Colon (tissue), 2 donors: ENCODE results near the gene PPP2R5C.

Experiments used
- FAIRE-seq: peaks from 2 replicates; lab custom pipeline; 2012; peaks lifted over from hg19 to GRCh38; lab: Jason Lieb, UNC
- donor health status: control.
- donor health status: control.

Gene PPP2R5C

DNA sequence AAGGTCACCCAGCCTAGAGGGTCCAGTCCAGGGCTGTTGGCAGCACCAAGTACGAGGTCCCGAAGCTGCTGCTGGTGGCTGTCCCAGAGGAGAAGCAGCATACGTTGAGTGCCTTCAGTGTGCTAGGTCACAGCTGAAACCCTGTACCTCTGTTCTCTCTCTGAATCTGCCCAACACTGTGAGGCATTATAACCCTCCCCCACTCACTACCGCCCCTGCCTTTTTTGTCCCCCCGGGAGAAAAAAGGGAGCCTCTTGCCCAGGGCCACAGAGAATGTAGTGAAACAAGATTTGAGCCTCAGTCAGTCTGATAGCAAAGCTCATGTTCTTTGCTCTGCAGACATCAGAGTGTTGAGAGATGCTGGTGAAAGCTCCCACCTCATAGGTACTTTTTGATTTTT is 53.4 kb downstream of the PPP2R5C start:
- no peak for FAIRE-seq

DNA sequence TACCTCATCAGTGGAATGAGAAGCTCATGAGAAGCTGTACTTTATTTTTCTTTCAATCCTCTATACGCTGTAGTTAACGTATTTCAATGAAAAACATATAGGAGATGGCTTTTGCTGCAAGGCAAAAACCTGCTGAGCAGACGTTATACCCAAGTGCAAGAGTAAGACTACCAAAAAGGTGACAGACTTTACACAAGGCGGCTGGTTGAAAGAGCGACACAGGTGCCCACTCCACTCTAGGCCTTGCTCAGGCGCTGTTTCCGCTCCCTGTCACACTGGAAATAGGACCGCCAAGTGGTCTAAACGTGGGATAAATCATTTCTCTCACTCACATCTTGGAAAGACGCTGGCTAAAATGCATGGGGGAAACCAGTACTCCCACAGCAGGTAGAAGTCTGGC is 54.5 kb downstream of the PPP2R5C start:
- FAIRE-seq = no peak

DNA sequence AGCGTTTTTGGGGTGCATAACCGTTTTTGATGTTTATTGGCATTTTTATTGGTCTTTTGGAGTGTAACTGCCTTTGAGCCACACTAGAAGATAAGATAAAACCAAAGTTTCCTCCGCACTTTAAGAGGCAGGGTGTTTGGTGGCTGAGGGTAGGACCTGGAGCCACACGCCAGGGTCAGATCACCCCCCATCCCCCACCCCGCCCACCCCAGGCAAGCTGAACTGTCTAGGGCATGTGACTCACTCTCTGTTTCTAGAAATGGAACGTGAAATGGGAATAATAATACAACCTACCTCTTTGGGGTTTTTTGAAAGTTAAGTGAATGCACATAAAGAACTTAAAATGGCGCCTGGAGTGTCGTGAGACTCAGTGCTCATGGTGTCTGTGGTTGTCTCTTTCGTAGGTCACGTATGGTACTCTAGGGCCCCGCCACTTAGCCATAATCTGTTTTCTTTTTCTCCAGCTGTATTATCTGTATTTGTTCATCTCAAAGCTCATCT is 56.0 kb downstream of the PPP2R5C start:
- FAIRE-seq = no peak

GRCh38 chr14:101819251-101819990 is 57.9 kb downstream of the PPP2R5C start:
- no peak for FAIRE-seq

GRCh38 chr14:101820283-101820798 is 58.8 kb downstream of the PPP2R5C start:
- FAIRE-seq = no peak

DNA sequence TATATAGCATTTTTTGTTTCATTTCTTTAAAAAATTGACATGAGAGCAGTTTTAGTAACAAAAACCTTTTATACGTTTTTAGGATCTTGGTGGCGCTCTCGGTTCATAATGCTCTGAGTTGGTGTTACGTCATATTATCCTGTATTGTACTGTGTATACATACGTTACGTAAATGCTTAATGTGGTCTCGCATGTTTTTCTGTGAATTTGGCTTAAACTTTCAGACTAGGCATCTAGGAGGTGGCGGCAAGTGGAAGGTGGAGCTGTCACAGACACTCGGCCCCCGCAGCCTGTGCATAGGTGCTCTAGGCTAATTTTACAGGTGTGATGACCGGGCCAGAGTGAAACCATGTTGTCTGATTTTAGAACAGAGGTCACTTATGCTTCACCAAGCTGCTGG is 60.0 kb downstream of the PPP2R5C start:
- no peak for FAIRE-seq

DNA sequence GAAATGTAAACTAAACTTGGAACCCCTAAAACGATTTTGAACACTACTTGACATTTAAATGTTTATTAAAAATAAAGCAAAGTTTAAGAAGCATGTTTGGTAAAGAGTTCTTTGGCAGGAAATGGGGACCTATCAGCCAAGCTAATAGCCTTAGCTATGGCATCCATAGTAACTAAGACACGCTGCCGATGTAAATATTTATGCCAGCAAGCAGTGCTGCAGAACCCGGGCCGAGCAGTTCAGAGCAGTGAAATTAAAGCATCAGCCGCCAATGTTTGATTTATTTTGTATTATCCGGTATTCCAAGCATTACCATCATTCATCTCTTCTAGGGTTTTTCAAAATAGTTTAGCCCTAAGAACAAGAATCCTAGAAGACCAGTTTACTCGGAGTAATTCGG is 61.6 kb downstream of the PPP2R5C start:
- no peak for FAIRE-seq

DNA sequence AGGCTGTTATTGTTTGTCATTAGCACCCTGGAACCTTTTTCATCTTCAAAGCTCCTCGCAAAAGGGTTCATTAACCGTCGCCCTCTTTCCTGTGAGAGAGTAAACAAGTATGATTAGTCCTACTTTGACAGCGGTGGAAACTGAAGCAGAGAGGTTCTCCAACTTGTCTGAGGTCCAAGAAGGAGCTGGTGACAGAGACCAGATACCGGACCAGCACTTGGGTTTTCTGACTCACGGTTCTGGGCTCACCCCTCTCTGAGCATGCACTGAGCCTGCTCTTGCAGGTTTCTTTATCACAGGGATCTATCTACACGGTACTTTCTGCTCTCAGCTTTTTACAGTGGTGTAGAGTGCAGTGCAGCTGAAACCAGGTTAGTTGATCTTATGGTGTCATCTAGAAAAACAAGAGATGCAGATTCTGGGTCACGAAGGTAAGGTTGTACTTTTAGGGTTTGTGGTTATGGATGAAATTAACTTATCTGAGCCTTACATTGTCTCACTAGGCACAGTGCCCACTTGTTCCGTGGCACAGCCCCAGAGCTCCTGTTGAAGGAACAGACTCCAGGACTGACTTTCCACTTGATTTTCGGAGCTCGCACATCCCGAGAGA is 62.1 kb downstream of the PPP2R5C start:
- no peak for FAIRE-seq

GRCh38 chr14:101824339-101824727 is 62.8 kb downstream of the PPP2R5C start:
- no peak for FAIRE-seq

DNA sequence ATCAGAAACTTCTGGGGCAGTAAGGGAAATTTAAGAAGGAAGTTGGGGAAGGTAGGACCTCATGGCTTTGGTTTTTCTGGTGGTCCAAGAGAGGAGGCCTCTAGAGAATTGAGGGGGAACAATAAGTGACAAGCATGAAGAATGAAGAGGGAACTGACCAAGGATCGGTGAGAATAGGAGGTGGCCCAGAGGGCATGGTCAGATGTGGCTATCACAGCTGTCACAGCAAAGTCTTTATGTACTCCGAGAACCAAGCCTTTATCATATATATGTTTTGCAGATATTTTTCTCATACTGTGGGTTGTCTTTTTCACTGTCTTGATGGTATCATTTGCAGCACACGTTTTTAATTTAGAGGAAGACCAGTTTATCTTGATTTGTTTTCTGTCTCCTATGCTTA is 64.3 kb downstream of the PPP2R5C start:
- FAIRE-seq = no peak

DNA sequence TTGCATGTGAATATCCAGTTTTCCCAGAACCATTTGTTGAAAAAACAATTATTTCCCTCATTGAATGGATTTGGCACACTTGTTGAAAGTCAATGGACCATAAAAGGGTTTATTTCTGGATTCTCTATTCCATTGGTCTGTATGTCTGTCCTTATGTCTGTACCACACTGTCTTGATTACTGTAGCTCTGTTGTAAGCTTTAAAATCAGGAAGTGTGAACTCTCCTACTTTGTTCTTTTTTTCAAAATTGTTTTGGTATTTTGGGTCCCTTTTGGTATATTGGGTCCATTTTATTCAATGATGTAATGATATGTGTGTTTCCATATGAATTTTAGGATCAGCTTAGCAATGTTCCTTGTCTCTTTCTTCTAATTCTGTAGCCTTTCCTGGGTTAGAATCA is 64.8 kb downstream of the PPP2R5C start:
- FAIRE-seq = no peak

DNA sequence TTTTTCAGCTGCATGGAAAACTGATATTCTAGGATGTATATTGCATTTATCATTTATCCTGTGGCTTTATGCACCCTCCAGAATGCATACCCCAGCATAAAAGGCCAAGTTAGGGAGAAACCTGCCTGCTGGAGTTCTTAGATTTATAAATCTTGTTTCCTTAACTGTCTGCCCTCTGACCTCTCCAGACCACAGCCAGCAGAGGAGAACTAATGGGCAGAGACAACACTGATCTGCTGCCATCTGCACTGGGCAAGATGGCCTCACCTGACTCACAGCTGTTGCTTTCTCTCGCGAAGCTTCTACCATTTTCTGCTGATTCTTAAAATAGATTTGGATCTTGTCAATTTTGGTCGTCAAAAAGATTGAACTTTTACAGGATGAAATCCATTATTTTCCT is 65.8 kb downstream of the PPP2R5C start:
- no peak for FAIRE-seq

- no peak for FAIRE-seq
These were observed 66.5 kb downstream of the PPP2R5C start for GRCh38 chr14:101828046-101828445.

GRCh38 chr14:101830271-101830670 is 68.8 kb downstream of the PPP2R5C start:
- no peak for FAIRE-seq

DNA sequence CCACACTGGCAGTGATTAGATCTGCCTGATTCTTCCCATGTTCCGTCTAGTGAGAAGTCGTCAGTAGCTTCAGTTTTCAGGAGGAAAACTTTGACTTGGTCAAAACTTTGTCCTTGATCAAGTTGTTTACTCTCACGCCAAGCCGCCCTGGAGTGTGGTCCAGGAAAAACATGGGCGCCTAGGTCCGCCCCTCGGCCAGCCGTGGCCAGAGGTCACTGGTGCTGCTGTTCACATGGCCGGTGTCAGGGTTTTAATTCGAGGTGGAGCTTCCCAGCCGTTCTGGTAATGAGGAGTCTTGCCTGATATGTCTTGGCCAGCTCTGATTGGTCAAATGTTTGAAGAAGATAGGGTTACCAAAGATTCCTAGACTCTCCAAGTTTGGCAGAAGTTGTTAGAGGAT is 71.5 kb downstream of the PPP2R5C start:
- no peak for FAIRE-seq

- FAIRE-seq = no peak
These were observed 72.9 kb downstream of the PPP2R5C start for GRCh38 chr14:101834397-101834796.

GRCh38 chr14:101834800-101835547 is 73.5 kb downstream of the PPP2R5C start:
- FAIRE-seq = no peak

- FAIRE-seq = no peak
These were observed 74.1 kb downstream of the PPP2R5C start for GRCh38 chr14:101835566-101835965.

DNA sequence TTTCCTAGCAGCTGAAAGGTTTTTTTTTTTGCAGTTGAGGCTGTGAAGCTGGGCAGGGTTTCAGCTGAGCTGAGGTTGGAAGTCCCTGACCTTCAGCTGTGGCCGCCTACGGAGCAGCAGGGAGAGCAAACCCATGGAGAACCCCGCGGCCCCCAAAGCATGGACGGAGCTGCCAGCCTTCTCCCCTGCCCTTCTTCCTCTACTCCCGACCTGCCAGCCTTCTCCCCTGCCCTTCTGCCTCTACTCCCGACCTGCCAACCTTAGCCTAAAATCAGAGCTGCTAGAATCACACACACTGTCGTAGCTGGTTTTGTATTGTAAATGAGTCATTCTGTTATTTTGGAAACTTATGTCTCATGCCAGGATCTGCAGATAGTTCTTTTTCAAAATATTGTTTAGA is 74.6 kb downstream of the PPP2R5C start:
- no peak for FAIRE-seq

DNA sequence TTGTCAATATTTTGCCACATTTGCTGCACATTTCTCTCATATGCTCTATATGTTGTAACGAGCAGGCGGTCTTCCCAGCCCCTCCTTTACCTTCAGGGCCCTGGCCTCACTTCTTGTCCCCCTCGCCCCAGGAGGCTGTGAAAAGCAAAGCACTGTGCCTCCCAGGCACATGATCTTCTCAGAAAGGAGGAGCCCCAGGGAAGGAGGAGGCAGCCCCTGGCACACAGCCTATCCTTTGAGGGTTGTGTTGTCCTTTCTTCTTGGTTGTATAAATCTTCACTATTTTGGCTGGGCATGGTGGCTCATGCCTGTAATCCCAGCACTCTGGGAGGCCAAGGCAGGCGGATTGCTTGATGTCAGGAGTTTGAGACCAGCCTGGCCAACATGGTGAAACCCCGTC is 77.0 kb downstream of the PPP2R5C start:
- FAIRE-seq = no peak

- no peak for FAIRE-seq
These were observed 77.7 kb downstream of the PPP2R5C start for GRCh38 chr14:101839236-101839635.

GRCh38 chr14:101839661-101840060 is 78.2 kb downstream of the PPP2R5C start:
- no peak for FAIRE-seq
